HG02870 (cell line): ENCODE data around the gene OGT.

ENCODE experiments used
- ATAC-seq: cut with Tn5 transposase; IDR thresholded peaks from one replicate; pipeline ENCODE4 v1.9.1; 2021; ENCODE audit warnings: mild to moderate bottlenecking, moderate library complexity; ENCODE audit not compliant: unreplicated experiment

The OGT gene

DNA sequence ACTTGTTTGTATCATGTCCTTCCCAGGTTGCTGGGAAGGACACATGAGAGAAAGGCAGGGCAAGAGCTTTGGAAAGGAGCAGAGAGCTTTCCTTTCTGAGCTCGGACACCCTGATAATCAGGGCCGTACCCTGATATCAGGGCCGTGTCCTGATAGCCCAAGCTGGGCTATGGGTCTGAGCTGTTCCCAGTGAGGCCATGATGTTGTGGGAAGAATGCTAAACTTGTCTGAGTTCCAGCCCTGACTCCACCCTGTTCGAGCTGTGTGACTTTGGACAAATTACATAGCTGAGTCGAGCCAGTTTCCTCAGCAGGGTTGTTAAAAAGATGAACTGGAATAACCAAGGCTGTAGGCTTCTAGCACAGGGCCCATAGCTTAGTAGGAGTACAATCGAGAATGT is 88.7 kb downstream of the OGT start:
- no peak for ATAC-seq

DNA sequence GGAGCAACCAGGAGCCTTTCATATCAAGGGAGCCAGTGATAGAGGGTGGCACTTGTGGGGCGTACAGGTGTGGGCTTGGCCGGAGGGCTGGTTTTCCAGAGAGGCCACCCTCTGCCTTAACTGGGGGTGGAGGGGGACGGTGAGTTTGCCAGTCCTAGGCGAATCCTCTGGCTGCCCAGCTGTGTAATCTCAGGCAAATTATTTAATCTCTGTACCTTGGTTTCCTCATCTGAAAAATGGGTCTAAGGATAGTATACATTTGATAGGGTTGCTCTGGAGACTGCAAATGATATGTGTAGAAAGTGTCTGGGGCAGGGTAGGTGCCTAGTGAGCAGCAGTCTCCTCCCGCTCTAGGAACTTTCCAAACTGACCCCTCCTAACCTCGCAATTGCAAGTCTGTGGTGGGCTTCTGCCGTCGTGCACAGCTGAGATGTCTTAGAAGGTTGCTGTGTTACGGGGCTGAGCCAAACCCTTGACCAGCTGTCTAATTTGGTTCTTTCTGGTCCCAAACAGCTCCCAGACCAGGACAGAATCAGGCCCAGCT is 89.2 kb downstream of the OGT start:
- no peak for ATAC-seq

DNA sequence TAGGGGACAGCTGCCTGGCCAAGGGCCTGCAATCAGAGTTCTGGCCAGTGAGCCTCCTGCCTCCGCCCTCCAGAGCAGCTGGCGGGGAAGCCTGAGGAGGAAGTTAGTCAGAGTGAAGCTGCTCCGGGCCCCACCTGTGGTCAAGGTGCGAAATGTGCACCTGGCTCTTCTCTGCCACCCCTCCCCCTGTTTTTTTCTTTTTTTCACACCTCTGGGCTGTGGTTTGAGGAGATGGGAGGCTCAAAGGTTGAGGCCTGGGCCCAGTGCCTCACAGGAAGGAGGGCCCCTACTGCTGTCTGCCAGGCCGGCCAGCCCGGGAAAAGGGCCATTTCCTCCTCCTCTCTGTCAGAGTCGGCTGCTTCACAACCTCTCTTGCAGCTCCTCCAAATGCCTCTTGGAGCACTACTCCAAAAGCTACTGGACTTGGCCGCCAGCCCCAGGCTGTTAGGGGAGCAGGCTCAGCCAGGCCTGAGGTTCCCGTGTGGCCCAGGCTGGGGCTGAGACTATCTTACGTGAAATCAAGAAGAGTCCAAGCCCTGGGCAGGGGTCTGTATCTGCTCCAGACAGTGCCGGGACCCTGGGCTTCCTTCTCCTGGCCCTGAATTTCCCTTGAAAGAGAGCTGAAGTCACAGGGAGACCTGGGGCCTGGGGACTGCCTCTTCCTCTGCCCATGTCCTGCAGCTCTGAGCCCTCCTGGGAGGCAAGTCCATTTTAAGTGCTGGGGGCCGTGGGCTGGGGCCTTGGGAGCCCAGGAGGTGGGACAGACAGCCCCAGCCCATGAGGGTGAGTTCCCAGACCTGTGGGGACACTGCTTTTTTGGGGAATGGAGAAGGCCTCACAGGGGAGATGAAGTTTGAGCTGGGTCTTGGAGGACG is 89.9 kb downstream of the OGT start:
- peak; percentile 46 for ATAC-seq

DNA sequence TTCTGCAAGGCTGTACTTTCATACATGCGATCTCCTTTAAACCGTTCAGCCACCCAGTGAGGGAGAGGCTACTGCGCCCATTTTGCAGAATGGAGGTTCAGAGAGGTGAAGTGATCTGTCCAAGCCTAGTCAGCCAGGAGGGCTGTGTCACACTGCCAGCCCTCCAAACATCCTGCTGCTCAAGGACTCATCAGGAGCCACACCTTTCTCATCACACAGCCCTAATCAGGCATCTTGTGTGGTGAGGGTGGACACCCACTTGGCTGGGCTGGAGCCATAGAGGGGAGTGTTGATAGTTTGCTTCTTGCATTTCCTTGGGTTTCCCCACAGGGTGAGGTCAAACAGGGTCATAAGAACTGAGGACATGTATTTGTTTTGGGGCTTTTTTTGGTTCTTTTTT is 90.8 kb downstream of the OGT start:
- no peak for ATAC-seq

DNA sequence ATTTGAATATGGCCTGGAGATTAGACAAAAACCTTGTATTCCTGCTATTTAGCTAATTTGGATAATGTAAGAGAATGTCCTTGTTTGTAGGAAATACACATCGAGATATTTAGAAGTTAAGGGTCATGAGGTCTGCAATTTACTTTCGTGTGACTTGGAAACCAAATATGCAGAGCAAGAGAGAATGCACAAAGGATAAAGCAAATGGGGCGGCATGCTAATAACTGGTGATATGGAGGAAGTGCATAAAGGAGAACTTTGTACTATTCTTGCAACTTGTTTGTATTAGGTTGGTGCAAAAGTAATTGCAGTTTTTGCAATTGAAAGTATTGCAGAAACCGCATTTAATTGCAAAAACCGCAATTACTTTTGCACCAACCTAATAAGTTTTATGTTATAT is 92.6 kb downstream of the OGT start:
- no peak for ATAC-seq
